Fibroblast of pulmonary artery (primary cell): ENCODE results near the gene WWP2.
A peak's percentile ranks its signal among the peaks of the same experiment; 100 is the strongest.
"Not testable (repeated sequence)": the region's sequence is repeated elsewhere in the genome, so short reads cannot be mapped to it uniquely, and the experiment has no call there.

Experiments used
- DNase-seq: peaks from one replicate; pipeline ENCODE4 v3.0.0-alpha.2; 2010; ENCODE audit warnings: low read depth
- H3K4me3 ChIP-seq: replicated peaks from 2 replicates; pipeline ENCODE4 v1.5.1; 2011; ENCODE audit warnings: low read depth, mild to moderate bottlenecking, control low read depth, low read length, moderate library complexity
- TF ChIP-seq, protein P1 (sequence below): IDR thresholded peaks from 2 replicates; pipeline ENCODE4 v1.5.1; 2011; ENCODE audit warnings: mild to moderate bottlenecking, control low read depth, low read length, inconsistent platforms; ENCODE audit errors: missing control alignments

The WWP2 gene

GRCh38 chr16:69851491-69852240 is 89.5 kb downstream of the WWP2 start:
- TF ChIP-seq, protein P1, sequence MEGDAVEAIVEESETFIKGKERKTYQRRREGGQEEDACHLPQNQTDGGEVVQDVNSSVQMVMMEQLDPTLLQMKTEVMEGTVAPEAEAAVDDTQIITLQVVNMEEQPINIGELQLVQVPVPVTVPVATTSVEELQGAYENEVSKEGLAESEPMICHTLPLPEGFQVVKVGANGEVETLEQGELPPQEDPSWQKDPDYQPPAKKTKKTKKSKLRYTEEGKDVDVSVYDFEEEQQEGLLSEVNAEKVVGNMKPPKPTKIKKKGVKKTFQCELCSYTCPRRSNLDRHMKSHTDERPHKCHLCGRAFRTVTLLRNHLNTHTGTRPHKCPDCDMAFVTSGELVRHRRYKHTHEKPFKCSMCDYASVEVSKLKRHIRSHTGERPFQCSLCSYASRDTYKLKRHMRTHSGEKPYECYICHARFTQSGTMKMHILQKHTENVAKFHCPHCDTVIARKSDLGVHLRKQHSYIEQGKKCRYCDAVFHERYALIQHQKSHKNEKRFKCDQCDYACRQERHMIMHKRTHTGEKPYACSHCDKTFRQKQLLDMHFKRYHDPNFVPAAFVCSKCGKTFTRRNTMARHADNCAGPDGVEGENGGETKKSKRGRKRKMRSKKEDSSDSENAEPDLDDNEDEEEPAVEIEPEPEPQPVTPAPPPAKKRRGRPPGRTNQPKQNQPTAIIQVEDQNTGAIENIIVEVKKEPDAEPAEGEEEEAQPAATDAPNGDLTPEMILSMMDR: no peak
- DNase-seq: peak; percentile 16
- no peak overlapping the region for H3K4me3 ChIP-seq

DNA sequence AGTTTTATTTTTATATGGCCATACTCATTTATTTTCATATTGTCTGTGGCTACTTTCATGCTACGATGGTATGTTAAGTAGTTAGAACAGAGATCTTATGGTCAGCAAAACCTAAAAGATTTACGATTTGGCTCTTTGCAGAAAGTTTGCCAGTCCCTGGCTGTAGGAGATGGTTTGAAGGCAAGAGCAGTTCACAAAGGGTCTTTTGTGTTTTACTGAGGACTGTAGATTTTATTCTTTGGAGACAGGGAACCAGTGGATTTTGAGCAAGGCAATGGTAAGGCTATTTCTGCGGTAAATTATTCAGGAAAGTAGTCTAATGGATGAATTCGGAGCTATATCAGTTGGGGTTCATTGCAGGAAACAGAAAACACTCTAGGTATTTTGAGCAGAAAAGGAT is 90.7 kb downstream of the WWP2 start:
- no peak for DNase-seq
- no peak overlapping the region for H3K4me3 ChIP-seq
- TF ChIP-seq, protein P1: no peak

- no peak overlapping the region for H3K4me3 ChIP-seq
- TF ChIP-seq, protein P1: no peak
- DNase-seq: no peak
Observed at GRCh38 chr16:69853481-69853880, 91.3 kb downstream of the WWP2 start.

GRCh38 chr16:69854776-69855175 is 92.6 kb downstream of the WWP2 start:
- not testable (repeated sequence) for DNase-seq, H3K4me3 ChIP-seq

- H3K4me3 ChIP-seq: no peak overlapping the region
- TF ChIP-seq, protein P1: no peak
- DNase-seq: peak; percentile 56
Observed at GRCh38 chr16:69855592-69855991, 93.5 kb downstream of the WWP2 start.

DNA sequence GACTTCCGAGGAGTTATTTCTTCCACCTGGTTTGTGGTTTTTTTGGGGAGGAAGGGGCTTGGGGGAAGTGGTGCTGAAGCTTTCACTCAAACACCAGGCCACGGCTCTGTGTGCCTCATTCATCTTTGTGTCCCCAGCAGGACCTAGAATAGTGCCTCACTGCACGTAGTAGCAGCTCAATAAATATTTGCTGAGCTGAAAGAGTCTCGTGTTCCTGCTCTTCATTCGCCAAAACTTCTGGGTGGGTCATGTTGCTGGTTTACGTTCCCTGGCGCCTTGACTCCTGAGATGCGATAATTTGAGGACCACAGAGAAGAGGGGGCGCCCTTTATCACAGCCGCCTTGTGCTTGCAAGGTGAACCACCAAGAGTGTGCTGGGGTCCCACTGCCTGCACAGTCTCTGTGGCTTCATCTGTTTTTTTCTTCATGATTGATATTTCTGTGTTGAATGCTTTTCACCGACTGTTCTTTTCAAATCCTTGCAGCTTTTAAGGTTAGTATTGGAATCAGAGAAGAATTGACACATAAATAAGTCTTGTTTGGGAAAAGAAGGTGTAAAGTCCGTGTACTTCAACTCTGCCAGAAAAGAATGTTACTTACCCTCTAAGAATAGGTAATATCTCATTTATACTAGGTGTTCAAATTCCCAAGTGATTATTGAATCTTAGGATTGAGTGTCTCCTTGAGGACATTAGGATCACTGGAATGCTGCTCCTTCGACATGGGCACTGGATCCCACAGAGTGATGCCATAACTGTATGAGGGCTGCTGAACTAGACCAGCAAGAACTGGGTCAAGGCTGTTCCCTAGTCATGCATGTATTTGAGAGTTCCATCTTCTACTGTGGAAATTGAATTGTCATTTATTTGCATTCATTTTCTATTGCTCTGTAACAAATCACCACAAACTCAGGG is 96.3 kb downstream of the WWP2 start:
- H3K4me3 ChIP-seq: no peak overlapping the region
- TF ChIP-seq, protein P1: no peak
- DNase-seq: no peak

DNA sequence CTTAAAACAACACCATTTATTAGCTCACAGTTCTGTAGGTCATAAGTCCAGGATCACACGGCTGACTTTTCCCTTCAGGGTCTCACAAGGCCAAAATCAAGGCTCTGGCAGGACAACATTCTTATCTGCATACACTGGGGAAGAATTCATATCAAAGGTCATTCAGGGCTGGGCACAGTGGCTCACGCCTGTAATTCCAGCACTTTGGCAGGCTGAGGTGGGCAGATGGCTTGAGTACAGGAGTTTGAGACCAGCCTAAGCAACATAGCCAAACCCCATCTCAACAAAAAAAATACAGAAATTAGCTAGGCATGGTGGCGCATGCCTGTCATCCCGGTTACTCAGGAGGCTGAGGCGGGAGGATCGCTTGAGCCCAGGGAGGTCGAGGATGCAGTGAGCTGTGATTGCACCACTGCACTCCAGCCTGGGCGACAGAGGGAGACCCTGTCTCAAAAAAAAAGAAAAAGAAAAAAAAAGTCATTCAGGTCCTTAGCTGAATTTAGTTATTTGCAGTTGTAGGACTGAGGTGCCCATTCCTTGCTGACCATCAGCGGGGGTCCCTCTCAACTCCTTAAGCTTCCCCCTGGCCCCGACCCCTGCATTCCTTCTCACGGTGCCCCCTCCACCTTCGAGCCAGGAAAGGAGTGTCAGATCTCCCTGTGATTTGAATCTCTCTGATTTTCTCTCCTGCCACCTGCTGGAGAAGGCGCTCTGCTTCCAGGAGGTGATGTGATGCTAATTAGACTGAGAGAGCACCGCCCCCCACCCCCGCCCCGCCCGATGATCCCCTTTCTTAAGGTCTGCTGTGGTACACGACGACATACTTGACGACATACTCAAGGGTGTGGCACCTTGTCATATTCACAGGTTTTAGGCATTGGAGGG is 97.2 kb downstream of the WWP2 start:
- no peak overlapping the region for H3K4me3 ChIP-seq
- TF ChIP-seq, protein P1: peak; percentile 14
- no peak for DNase-seq
